OCI-LY1 (cell line): Measurements from ENCODE around the gene ESYT2.

ENCODE experiments used
- H2AFZ ChIP-seq: fragments of 200-600 bp; sonication (generic), shearing (Covaris generic); 2 replicates; pipeline ENCODE4 v1.6.0; 2014; ENCODE audit warnings: antibody characterized with exemption, mild to moderate bottlenecking, low read length
- H3F3A ChIP-seq: fragments of 200-600 bp; sonication (generic), shearing (Covaris generic); 2 replicates; pipeline ENCODE4 v1.6.0; 2014; ENCODE audit warnings: mild to moderate bottlenecking, antibody characterized with exemption, low read length, moderate library complexity; ENCODE audit not compliant: insufficient read depth
- H3K27ac ChIP-seq: fragments of 200-600 bp; sonication (generic); 2 replicates; pipeline ENCODE4 v1.5.1; 2014; ENCODE audit warnings: low read length, mixed run types, mild to moderate bottlenecking, low read depth; ENCODE audit not compliant: poor library complexity, severe bottlenecking
- H3K27me3 ChIP-seq: fragments of 200-600 bp; sonication (generic); 2 replicates; pipeline ENCODE4 v1.6.0; 2014; ENCODE audit warnings: antibody characterized with exemption, mild to moderate bottlenecking, low read length, moderate library complexity; ENCODE audit not compliant: insufficient read depth
- H3K36me3 ChIP-seq: fragments of 200-600 bp; sonication (generic); 2 replicates; pipeline ENCODE4 v1.6.1; 2014; ENCODE audit warnings: mild to moderate bottlenecking, antibody characterized with exemption, low read length, moderate library complexity, mixed read lengths; ENCODE audit not compliant: insufficient read depth
- H3K4me1 ChIP-seq: fragments of 200-600 bp; sonication (generic); 2 replicates; pipeline ENCODE4 v1.5.1; 2014; ENCODE audit warnings: mild to moderate bottlenecking, low read length, moderate library complexity; ENCODE audit not compliant: insufficient read depth, severe bottlenecking
- H3K4me2 ChIP-seq: fragments of 200-600 bp; sonication (generic), shearing (Covaris generic); 2 replicates; pipeline ENCODE4 v1.6.1; 2014; ENCODE audit warnings: low read length
- H3K4me3 ChIP-seq: fragments of 200-600 bp; sonication (generic); 2 replicates; pipeline ENCODE4 v1.5.1; 2014; ENCODE audit warnings: low read length, low read depth, mild to moderate bottlenecking, mixed read lengths; ENCODE audit not compliant: poor library complexity, severe bottlenecking
- H3K79me2 ChIP-seq: fragments of 200-600 bp; shearing (Covaris generic); 2 replicates; pipeline ENCODE4 v1.6.1; 2016; ENCODE audit warnings: mixed run types, low read length, mixed read lengths; ENCODE audit not compliant: insufficient read depth
- H3K9ac ChIP-seq: fragments of 200-600 bp; sonication (generic), shearing (Covaris generic); 2 replicates; pipeline ENCODE4 v1.6.1; 2014; ENCODE audit warnings: mild to moderate bottlenecking, low read length, mixed read lengths
- H3K9me2 ChIP-seq: fragments of 200-600 bp; sonication (generic), shearing (Covaris generic); 2 replicates; pipeline ENCODE4 v1.6.1; 2014; ENCODE audit warnings: low read depth, mild to moderate bottlenecking, low read length, mixed read lengths
- H3K9me3 ChIP-seq: fragments of 200-600 bp; shearing (Covaris generic); 2 replicates; pipeline ENCODE4 v1.6.1; 2014; ENCODE audit warnings: low read length, mixed read lengths
- H4K20me1 ChIP-seq: fragments of 200-600 bp; sonication (generic), shearing (Covaris generic); 2 replicates; pipeline ENCODE4 v1.6.0; 2016; ENCODE audit warnings: mild to moderate bottlenecking, low read length; ENCODE audit not compliant: insufficient read depth
- CTCF ChIP-seq: fragments of 200-600 bp; sonication (generic), shearing (Covaris generic); IDR thresholded peaks from 2 replicates; pipeline ENCODE4 v1.5.1; 2017; ENCODE audit warnings: mild to moderate bottlenecking, antibody characterized with exemption, low read length, moderate library complexity, mixed read lengths
- EZH2 ChIP-seq: fragments of 200-600 bp; sonication (generic), shearing (Covaris generic); IDR thresholded peaks from 2 replicates; pipeline ENCODE4 v1.8.0; 2017; ENCODE audit warnings: borderline replicate concordance, mixed run types, mild to moderate bottlenecking, antibody characterized with exemption, low read length, moderate library complexity, mixed read lengths

ESYT2 gene

GRCh38 chr7:158811894-158812293 is 17.4 kb downstream of the ESYT2 start:
- Histone ChIP-seq H3K9me3 (peaks cover 8% of the 10 kb centered on the region; the same call in 1 of the 2 replicates), H4K20me1 (no peaks in the 10 kb centered on the region), H3K36me3 (peaks cover 15% of the 10 kb centered on the region; the same call in 1 of the 2 replicates), H3K27ac (no peak overlapping the region), H3F3A (no peaks in the 10 kb centered on the region), H3K79me2 (no peaks in the 10 kb centered on the region), H3K4me1 (peaks cover 18% of the 10 kb centered on the region), H3K4me3 (no peak overlapping the region), H3K9ac (no peak overlapping the region), H3K27me3 (no peaks in the 10 kb centered on the region), H3K4me2 (no peak overlapping the region), H2AFZ (no peak overlapping the region), H3K9me2 (no peaks in the 10 kb centered on the region)
- TF ChIP-seq CTCF (no peak), EZH2 (no peak)

GRCh38 chr7:158811461-158811860 is 17.8 kb downstream of the ESYT2 start:
- no peak overlapping the region for H3K4me3 ChIP-seq
- no peaks in the 10 kb centered on the region for H3K79me2 ChIP-seq
- H3K9me2 ChIP-seq: no peaks in the 10 kb centered on the region
- H3K4me2 ChIP-seq: no peak overlapping the region
- H3F3A ChIP-seq: no peaks in the 10 kb centered on the region
- TF ChIP-seq CTCF (no peak), EZH2 (no peak)
- H3K9ac ChIP-seq: no peak overlapping the region
- H3K9me3 ChIP-seq: peaks cover 9% of the 10 kb centered on the region; the same call in 1 of the 2 replicates
- H4K20me1 ChIP-seq: no peaks in the 10 kb centered on the region
- H2AFZ ChIP-seq: no peak overlapping the region
- H3K4me1 ChIP-seq: peaks cover 18% of the 10 kb centered on the region
- H3K27me3 ChIP-seq: no peaks in the 10 kb centered on the region
- peaks cover 15% of the 10 kb centered on the region for H3K36me3 ChIP-seq
- no peak overlapping the region for H3K27ac ChIP-seq

GRCh38 chr7:158810846-158811245 is 18.5 kb downstream of the ESYT2 start:
- H2AFZ ChIP-seq: no peak overlapping the region
- peaks cover 18% of the 10 kb centered on the region for H3K4me1 ChIP-seq
- TF ChIP-seq CTCF (no peak), EZH2 (no peak)
- no peaks in the 10 kb centered on the region for H3K27me3 ChIP-seq
- peaks cover 16% of the 10 kb centered on the region for H3K36me3 ChIP-seq
- no peak overlapping the region for H3K4me3 ChIP-seq
- H3K9me3 ChIP-seq: peaks cover 15% of the 10 kb centered on the region; the same call in 1 of the 2 replicates
- no peaks in the 10 kb centered on the region for H3K9me2 ChIP-seq
- H3K79me2 ChIP-seq: no peaks in the 10 kb centered on the region
- H4K20me1 ChIP-seq: no peaks in the 10 kb centered on the region
- H3F3A ChIP-seq: no peaks in the 10 kb centered on the region
- no peak overlapping the region for H3K4me2 ChIP-seq
- H3K9ac ChIP-seq: no peak overlapping the region
- H3K27ac ChIP-seq: no peak overlapping the region
